Activated T-helper 1 cell treated with anti-CD3 and anti-CD28 coated beads, Interleukin-2, amount 50 U/mL, for 16 hours (primary cell): Measurements from ENCODE around the gene ADAMTS19.
"Not testable (repeated sequence)": the region's sequence is repeated elsewhere in the genome, so short reads cannot be mapped to it uniquely, and the experiment has no call there.

Experiments
- DNase-seq, 2 donors: peaks; one replicate each; pipeline ENCODE4 v3.0.0-alpha.2; 2020; ENCODE audit warnings: low read depth in 1 of 2, low spot score in 1 of 2

Gene ADAMTS19

GRCh38 chr5:129591508-129592160 is 131.5 kb downstream of the ADAMTS19 start:
- DNase-seq, result no peak

GRCh38 chr5:129593525-129593924 is 133.4 kb downstream of the ADAMTS19 start:
- DNase-seq, result no peak

GRCh38 chr5:129601576-129601975 is 141.5 kb downstream of the ADAMTS19 start:
- no peak for DNase-seq

- DNase-seq, result no peak
These were observed 148.3 kb downstream of the ADAMTS19 start for GRCh38 chr5:129608350-129608749.

- no peak for DNase-seq
These were observed 149.6 kb downstream of the ADAMTS19 start for GRCh38 chr5:129609710-129610109.

- DNase-seq, result no peak
These were observed 156.4 kb downstream of the ADAMTS19 start for GRCh38 chr5:129616517-129616916.

- no peak for DNase-seq
These were observed 157.1 kb downstream of the ADAMTS19 start for GRCh38 chr5:129617206-129617605.

GRCh38 chr5:129619782-129620181 is 159.7 kb downstream of the ADAMTS19 start:
- no peak for DNase-seq

- no peak for DNase-seq
These were observed 162.4 kb downstream of the ADAMTS19 start for GRCh38 chr5:129622531-129622930.

GRCh38 chr5:129629575-129629974 is 169.5 kb downstream of the ADAMTS19 start:
- DNase-seq, result no peak

- DNase-seq, result no peak
These were observed 170.0 kb downstream of the ADAMTS19 start for GRCh38 chr5:129630101-129630500.

GRCh38 chr5:129631961-129632360 is 171.9 kb downstream of the ADAMTS19 start:
- DNase-seq, result no peak

GRCh38 chr5:129637501-129637900 is 177.4 kb downstream of the ADAMTS19 start:
- not testable (repeated sequence) for DNase-seq

- no peak for DNase-seq
These were observed 179.2 kb downstream of the ADAMTS19 start for GRCh38 chr5:129639331-129639730.

- no peak for DNase-seq
These were observed 192.4 kb downstream of the ADAMTS19 start for GRCh38 chr5:129652349-129653056.

GRCh38 chr5:129653057-129653375 is 192.9 kb downstream of the ADAMTS19 start:
- DNase-seq, result no peak

GRCh38 chr5:129653442-129653841 is 193.3 kb downstream of the ADAMTS19 start:
- DNase-seq, result no peak

- no peak for DNase-seq
These were observed 196.9 kb downstream of the ADAMTS19 start for GRCh38 chr5:129656952-129657351.

GRCh38 chr5:129658801-129659200 is 198.7 kb downstream of the ADAMTS19 start:
- no peak for DNase-seq

GRCh38 chr5:129661366-129662035 is 201.4 kb downstream of the ADAMTS19 start:
- DNase-seq, result no peak

GRCh38 chr5:129664336-129664937 is 204.3 kb downstream of the ADAMTS19 start:
- no peak for DNase-seq

- DNase-seq, result no peak
These were observed 210.9 kb downstream of the ADAMTS19 start for GRCh38 chr5:129670957-129671500.
